ENCODE results near the gene SLC2A6. TPM values are rescaled to one million over a fixed set of nuclear protein-coding genes. Genes with fewer than 3 reads are reported as not detected.

Gene SLC2A6
- total RNA-seq, 1 donor from 2014 or later: 51.8 TPM

DNA sequence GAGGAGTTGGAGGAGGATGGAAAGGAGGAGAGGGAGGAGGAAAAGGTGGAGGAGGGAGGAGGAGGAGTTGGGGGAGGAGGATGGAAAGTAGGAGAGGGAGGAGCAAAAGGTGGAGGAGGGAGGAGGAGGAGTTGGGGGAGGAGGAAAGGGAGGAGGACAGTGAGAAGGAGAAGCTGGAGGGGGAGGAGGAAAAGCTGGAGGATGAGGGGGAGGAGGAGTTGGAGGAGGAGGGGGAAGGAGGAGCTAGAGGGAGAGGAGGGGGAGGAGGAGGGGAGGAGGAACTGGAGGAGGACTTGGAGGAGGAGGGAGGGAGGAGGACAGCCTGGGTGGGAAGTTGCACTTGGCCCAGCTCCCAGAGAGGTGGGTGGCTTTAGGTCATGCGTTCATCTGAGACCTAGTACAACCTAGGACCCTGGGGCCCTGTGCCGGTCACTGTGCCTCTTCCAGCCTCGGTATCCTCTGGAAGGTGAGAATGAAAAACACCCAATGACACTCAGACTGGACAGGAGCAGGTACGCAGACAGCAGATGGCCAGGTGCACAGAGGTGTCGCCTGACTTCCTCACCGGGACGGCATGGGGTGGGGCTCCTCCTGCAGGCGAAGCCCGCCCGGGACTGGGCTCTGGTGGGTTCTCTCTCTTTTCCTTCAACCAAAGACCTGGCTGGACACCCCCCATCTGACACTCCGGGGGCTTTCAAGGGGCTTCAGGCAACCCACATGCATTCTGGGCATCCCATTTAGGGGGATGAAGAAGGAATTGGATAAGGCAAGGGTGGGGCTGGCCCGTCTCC, 12.2 kb upstream of the SLC2A6 start:
- TF ChIP-seq, protein P1, sequence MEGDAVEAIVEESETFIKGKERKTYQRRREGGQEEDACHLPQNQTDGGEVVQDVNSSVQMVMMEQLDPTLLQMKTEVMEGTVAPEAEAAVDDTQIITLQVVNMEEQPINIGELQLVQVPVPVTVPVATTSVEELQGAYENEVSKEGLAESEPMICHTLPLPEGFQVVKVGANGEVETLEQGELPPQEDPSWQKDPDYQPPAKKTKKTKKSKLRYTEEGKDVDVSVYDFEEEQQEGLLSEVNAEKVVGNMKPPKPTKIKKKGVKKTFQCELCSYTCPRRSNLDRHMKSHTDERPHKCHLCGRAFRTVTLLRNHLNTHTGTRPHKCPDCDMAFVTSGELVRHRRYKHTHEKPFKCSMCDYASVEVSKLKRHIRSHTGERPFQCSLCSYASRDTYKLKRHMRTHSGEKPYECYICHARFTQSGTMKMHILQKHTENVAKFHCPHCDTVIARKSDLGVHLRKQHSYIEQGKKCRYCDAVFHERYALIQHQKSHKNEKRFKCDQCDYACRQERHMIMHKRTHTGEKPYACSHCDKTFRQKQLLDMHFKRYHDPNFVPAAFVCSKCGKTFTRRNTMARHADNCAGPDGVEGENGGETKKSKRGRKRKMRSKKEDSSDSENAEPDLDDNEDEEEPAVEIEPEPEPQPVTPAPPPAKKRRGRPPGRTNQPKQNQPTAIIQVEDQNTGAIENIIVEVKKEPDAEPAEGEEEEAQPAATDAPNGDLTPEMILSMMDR (IDR thresholded peaks at IDR 0.05; ENCODE audit: insufficient read depth, low read length, poor library complexity, severe bottlenecking): no peak
- no peak overlapping the region for H3K4me3 ChIP-seq (ENCODE audit: low read depth, low read length)
- no peaks in the 10 kb centered on the region for H3K36me3 ChIP-seq (ENCODE audit: control insufficient read depth, insufficient read depth, low read length)
- DNase-seq (ENCODE audit: low read depth): no peak
- peaks cover 35% of the 10 kb centered on the region for H3K27me3 ChIP-seq (ENCODE audit: control insufficient read depth, insufficient read depth, low read length)

DNA sequence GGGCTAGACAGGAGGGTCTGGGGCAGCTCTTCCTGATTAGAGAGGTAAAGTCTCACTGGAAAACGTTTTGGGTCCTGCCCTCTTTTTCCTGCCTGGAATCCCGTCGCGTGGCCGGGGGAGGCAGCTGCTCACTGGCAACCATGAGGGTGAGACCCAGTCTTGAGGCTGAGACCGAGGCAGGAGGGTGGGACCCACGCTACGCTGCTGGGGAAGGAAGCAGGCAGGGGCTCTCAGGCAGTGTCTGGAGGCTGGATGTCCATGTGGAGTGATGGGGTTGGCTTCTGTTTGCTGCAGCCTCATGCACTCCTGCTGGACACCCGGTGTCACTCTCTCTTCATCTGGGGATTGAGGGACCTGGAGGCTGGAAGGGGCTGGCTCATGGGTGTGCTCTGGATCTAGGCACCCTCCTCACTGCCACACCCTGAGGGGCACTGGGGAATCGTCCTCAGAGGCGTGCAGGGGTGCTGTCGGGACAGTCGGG, 11.3 kb upstream of the SLC2A6 start:
- H3K4me3 ChIP-seq (ENCODE audit: low read depth, low read length): no peak overlapping the region
- H3K36me3 ChIP-seq (ENCODE audit: control insufficient read depth, insufficient read depth, low read length): no peaks in the 10 kb centered on the region
- no peak for DNase-seq (ENCODE audit: low read depth)
- H3K27me3 ChIP-seq (ENCODE audit: control insufficient read depth, insufficient read depth, low read length): peaks cover 35% of the 10 kb centered on the region
- TF ChIP-seq, protein P1 (IDR thresholded peaks at IDR 0.05; ENCODE audit: insufficient read depth, low read length, poor library complexity, severe bottlenecking): no peak

DNA sequence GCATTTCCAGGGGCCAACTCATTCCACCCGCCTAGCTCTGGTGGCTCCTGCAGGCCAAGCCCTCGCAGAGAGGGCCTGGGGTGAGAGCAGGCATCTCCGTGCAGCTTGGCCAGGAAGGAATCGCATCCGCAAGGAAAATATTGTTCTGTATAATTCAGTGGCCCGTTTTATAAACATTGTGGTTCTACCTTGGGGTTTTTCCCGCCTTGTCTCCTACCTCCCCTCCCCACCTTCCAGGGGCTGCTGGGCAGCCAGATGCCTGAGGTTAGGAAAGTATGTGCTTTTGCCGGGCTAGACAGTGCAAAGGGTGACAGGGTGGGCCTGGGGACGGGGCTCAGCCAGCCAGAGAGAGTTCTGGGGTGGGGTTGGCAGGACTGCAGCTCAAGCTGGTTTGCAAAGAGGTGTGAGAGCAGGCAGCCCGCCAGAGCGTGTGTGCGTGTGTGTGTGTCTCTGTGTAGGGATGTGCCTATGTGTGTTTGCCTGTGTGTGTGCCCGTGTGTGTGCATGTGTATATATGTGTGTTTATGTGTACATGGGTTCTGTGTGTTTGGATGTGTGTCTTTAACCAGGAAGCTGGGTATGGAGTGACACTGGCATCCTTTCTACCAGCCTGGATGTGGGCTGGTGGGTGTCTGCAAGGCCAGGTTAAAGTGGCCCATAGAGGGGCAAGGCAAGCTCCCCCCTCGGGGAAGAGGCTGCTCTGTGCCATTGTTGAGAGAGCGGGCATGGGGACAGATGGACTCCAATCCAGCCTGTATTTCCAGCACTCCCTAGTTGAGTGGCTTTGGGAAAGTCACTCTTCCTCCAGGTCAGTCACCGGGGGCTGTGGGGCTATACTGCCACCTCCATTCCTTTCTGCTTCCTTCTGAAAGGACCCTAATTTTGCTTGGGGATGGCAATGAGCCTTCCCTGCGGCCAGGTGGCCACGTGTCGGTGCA, 10.6 kb upstream of the SLC2A6 start:
- no peak for DNase-seq (ENCODE audit: low read depth)
- TF ChIP-seq, protein P1 (IDR thresholded peaks at IDR 0.05; ENCODE audit: insufficient read depth, low read length, poor library complexity, severe bottlenecking): no peak
- Histone ChIP-seq H3K4me3 (ENCODE audit: low read depth, low read length) (no peak overlapping the region), H3K36me3 (ENCODE audit: control insufficient read depth, insufficient read depth, low read length) (no peaks in the 10 kb centered on the region), H3K27me3 (ENCODE audit: control insufficient read depth, insufficient read depth, low read length) (peaks cover 35% of the 10 kb centered on the region)

DNA sequence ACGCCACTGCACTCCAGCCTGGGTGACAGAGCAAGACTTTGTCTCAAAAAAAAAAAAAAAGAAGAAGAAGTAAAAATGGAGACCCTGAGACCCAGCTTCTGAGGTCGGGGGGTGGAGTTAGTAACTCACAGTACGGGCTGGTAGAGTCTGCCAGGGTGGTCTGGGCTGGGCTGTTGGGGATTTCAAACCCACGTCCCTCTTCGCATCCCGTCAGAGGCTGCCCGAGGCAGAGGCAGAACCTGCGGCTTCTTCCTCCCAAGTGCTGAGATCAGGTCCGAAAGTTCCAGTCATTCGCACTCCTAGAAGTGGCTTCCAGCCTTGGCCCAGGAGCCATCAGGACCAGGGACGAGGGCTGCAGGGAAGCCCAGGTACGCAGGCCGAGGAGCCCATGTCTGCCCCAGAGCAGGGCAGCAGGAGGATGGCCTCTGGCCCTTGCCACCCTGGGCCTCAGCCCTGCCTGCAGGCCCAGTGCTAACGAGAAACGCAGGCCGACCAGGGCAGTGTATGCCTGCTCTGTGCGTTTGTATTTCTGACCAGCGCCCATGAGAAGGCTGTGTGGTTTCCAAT, 9.9 kb upstream of the SLC2A6 start:
- Histone ChIP-seq H3K4me3 (ENCODE audit: low read depth, low read length) (no peak overlapping the region), H3K27me3 (ENCODE audit: control insufficient read depth, insufficient read depth, low read length) (peaks cover 34% of the 10 kb centered on the region), H3K36me3 (ENCODE audit: control insufficient read depth, insufficient read depth, low read length) (no peaks in the 10 kb centered on the region)
- no peak for DNase-seq (ENCODE audit: low read depth)
- TF ChIP-seq, protein P1 (IDR thresholded peaks at IDR 0.05; ENCODE audit: insufficient read depth, low read length, poor library complexity, severe bottlenecking): no peak

DNA sequence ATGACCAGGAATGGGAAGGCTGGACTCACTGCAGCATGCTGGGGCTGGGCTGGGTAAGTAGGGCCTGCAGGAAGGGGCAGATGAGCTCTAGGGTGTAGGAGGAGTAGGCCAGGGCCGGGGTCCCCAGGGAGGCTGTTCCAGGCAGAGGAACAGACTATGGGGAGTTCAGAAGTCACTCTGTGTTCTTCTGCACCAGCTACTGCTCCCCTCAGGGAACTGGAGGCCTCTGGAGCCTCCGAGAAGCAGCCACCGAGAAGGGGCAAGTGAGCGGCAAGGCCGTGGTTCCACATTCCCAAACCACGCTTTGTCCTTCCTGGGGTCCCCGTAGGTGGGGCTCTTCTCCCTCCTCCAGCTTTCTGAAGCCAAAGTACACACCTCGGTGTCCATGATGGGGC, 8.4 kb upstream of the SLC2A6 start:
- TF ChIP-seq, protein P1 (IDR thresholded peaks at IDR 0.05; ENCODE audit: insufficient read depth, low read length, poor library complexity, severe bottlenecking): no peak
- Histone ChIP-seq H3K27me3 (ENCODE audit: control insufficient read depth, insufficient read depth, low read length) (peaks cover 28% of the 10 kb centered on the region), H3K4me3 (ENCODE audit: low read depth, low read length) (no peak overlapping the region), H3K36me3 (ENCODE audit: control insufficient read depth, insufficient read depth, low read length) (no peaks in the 10 kb centered on the region)
- no peak for DNase-seq (ENCODE audit: low read depth)

Measured in kidney epithelial cell (primary cell).